Muscle layer of duodenum (tissue), 2 donors: ENCODE measurements around the gene OR10H2.
"Not testable (repeated sequence)": the region's sequence is repeated elsewhere in the genome, so short reads cannot be mapped to it uniquely, and the experiment has no call there.

Experiments used
- H3K27ac ChIP-seq: one replicate; pipeline ENCODE4 v1.7.0; 2013; ENCODE audit warnings: mild to moderate bottlenecking, low read length
- H3K27me3 ChIP-seq: one replicate; pipeline ENCODE4 v1.7.0; 2013; ENCODE audit warnings: low read depth, mild to moderate bottlenecking, control low read depth, low read length
- H3K36me3 ChIP-seq, 2 donors: one replicate each; pipeline ENCODE4 v1.7.0; 2013; ENCODE audit warnings: low read length in 2 of 2, control low read depth in 1 of 2, mild to moderate bottlenecking in 1 of 2; ENCODE audit not compliant: insufficient read depth in 2 of 2, control insufficient read depth in 1 of 2
- H3K4me1 ChIP-seq, 2 donors: one replicate each; pipeline ENCODE4 v1.7.0; 2013; ENCODE audit warnings: low read length in 2 of 2, mild to moderate bottlenecking in 2 of 2, control low read depth in 1 of 2, moderate library complexity in 1 of 2; ENCODE audit not compliant: insufficient read depth in 2 of 2, control insufficient read depth in 1 of 2
- H3K4me3 ChIP-seq, 2 donors: one replicate each; pipeline ENCODE4 v1.7.0; 2013; ENCODE audit warnings: low read length in 2 of 2, low read depth in 1 of 2, mild to moderate bottlenecking in 1 of 2
- H3K9me3 ChIP-seq, 2 donors: one replicate each; pipeline ENCODE4 v1.7.0; 2013; ENCODE audit warnings: low read length in 2 of 2, control low read depth in 1 of 2, mild to moderate bottlenecking in 1 of 2; ENCODE audit not compliant: control insufficient read depth in 1 of 2
- donor health status: healthy.

The OR10H2 gene

DNA sequence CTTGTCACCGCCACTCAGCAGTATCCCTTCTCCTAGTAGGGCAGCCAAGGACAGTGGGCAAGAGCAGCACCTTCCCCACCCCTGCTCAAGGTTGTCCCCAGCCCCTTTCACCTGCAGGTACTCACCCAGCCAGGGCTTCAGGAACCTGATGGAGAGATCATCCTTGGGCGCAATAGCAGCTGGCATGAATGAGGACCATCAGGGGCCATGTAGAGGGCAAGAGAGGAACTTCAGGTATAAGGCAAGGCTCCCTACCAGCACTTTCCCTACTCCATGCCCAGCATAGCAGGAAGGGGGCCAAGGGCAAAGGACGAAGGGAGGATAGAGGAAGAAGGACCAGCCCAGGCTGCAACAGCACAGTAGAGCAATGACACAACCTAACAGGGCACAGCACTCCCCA lies 46.3 kb downstream of the OR10H2 start:
- H3K27me3 ChIP-seq = not testable (repeated sequence)

GRCh38 chr19:15775249-15775648 lies 47.4 kb downstream of the OR10H2 start:
- no peaks in the 10 kb centered on the region for H3K27me3 ChIP-seq
- no peaks in the 10 kb centered on the region for H3K9me3 ChIP-seq
- H3K36me3 ChIP-seq = no peaks in the 10 kb centered on the region

More for the DNA sequence above, 46.3 kb downstream of the OR10H2 start:
- H3K27ac ChIP-seq, H3K4me3 ChIP-seq, H3K9me3 ChIP-seq, H3K4me1 ChIP-seq, H3K36me3 ChIP-seq: not testable (repeated sequence)

DNA sequence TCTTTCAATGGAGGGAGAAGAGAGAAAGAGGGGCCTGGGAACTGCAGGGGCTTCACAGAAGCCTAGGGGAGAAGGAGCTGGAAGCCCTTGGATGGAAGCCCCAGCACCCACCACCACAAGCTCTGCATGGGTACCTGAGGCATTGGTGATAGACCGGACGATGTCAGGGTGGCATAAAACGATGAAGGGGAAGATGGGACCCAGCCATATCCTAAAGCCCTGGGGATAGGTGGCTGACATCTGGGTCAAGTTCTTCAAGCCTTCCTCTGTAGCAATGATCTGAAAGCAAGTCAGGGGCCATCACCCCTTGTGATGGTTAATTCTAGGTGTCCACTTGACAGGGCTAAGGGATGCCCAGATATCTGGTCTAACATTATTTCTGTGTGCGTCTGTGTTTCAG lies 48.4 kb downstream of the OR10H2 start:
- Histone ChIP-seq H3K27me3 (no peaks in the 10 kb centered on the region), H3K4me3 (no peak overlapping the region), H3K9me3 (no peaks in the 10 kb centered on the region), H3K27ac (no peak overlapping the region), H3K4me1 (peaks cover 0 to 20% of the 10 kb centered on the region in 2 donors), H3K36me3 (no peaks in the 10 kb centered on the region)

More at GRCh38 chr19:15775249-15775648, 47.4 kb downstream of the OR10H2 start:
- Histone ChIP-seq H3K4me3 (no peak overlapping the region), H3K27ac (no peak overlapping the region), H3K4me1 (peaks cover 0 to 10% of the 10 kb centered on the region in 2 donors)

- Histone ChIP-seq H3K4me1 (peaks cover 0 to 20% of the 10 kb centered on the region in 2 donors), H3K9me3 (no peaks in the 10 kb centered on the region)
These were observed 49.5 kb downstream of the OR10H2 start for GRCh38 chr19:15776991-15777970.

More at GRCh38 chr19:15776991-15777970, 49.5 kb downstream of the OR10H2 start:
- Histone ChIP-seq H3K36me3 (no peaks in the 10 kb centered on the region), H3K4me3 (no peak overlapping the region), H3K27ac (no peak overlapping the region), H3K27me3 (no peaks in the 10 kb centered on the region)
